Measurements from ENCODE around the gene DOCK2.

- TF ChIP-seq CTCF (IDR thresholded peaks at IDR 0.05) = no peak
- TF ChIP-seq POLR2A (IDR thresholded peaks at IDR 0.05) = no peak
Measured at GRCh38 chr5:169814045-169814444, 177.0 kb downstream of the DOCK2 start.

Measured in uterus (tissue), 2 donors.